GM12872 (cell line): Measurements from ENCODE around the gene ATP10A.

Experiments
- CTCF ChIP-seq: IDR thresholded peaks from 3 replicates; pipeline ENCODE4 v1.5.1; 2011; ENCODE audit warnings: low read depth, mild to moderate bottlenecking, low read length, moderate library complexity; ENCODE audit not compliant: insufficient read depth

Gene ATP10A

DNA sequence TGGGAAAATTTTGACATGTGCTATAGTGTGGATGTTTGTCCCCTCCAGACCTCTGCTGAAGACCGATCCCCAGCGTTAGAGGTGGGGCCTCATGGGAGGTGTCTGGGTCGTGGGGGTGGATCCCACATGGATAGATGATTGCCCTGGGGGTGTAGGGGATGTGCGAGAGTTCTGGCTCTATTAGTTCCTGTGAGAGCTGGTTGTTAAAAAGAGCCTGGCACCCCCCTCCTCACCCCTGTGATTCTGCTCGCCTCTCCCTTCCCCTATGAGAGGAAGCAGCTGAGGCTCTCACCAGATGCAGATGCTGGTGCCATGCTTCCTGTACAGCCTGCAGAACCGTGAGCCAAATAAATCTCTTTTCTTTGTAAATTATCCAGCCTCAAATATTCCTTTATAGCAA is 67.4 kb downstream of the ATP10A start:
- no peak for TF ChIP-seq CTCF

DNA sequence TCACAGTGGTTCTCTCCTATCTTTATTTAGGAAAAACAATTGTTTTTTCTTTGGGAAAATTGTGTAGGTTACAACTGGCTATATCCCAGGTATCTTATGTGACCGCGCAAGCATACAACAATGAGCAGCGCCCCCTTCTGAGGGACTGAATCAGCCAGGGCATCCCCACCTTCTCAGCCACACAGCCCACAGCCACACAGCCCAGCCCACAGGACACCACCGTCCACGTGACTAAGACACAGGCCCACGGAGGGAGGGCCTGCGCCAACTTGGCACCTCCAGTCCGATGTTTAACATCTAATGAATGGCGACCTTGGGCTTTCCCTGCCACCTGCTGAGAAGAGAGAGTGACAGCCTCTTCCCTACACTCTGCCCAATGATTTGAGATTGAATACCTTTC is 68.1 kb downstream of the ATP10A start:
- no peak for TF ChIP-seq CTCF

DNA sequence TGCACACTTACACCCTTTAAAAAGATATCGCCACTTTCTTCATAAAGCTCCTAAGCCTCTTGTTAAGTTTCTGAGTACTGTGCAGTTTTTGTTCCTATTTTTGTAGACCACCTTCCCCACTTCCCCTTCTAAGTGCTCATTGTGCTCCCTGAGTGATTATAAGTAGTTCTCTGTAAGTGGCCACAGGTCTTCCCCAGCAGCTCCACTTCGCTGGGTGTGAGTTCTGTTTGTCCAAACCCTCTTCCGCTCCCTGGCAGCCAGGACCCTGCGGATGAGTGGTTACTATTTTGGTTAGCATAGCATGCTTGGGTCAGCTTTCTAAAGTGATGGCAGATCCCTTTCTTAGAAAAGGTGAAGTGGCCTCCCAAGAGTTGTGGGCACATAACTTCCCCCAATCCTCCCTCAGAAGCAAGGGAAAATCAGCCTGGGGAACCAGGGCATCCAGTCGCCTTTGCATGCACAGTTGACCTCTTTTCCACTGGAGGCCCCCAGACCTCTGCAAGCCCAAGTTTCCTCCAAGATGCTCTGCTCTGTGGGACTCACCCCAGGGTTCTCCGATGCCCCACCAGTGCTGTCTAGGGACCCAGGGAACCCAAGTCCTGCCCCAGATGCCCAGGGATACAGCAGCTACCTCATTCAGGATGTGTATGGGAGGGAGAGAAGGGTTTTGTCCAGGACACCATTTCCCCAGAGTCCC is 69.6 kb downstream of the ATP10A start:
- TF ChIP-seq CTCF, result no peak

DNA sequence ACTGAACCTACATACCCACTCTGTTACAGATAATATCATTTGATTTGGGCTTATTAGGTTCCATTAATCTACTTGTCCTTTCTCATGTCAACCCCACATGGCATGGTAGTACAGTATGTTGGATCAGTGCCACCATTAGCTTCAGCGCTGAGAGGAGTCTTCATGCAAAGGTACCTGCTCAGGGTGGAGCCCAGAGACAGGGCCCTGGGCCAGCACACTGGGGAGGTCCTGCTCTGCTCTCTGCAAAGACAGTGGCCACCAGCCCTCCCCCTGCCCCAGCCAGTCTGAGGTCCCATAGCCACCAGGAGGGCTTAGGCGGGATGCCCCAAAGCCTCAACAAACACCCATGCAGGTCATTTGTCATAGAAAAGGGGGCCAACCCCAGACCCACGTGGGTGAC is 71.0 kb downstream of the ATP10A start:
- TF ChIP-seq CTCF, result no peak

GRCh38 chr15:25790000-25790660 is 73.0 kb downstream of the ATP10A start:
- no peak for TF ChIP-seq CTCF

- TF ChIP-seq CTCF, result no peak
These were observed 73.5 kb downstream of the ATP10A start for GRCh38 chr15:25789616-25789999.

- TF ChIP-seq CTCF, result no peak
These were observed 73.9 kb downstream of the ATP10A start for GRCh38 chr15:25789211-25789610.
